H9 (cell line): Measurements from ENCODE around the gene MACIR. TPM values are rescaled to one million over a fixed set of nuclear protein-coding genes. Genes with fewer than 3 reads are reported as not detected.

Experiments
- DNase-seq: peaks from one replicate; pipeline ENCODE4 v3.0.0-alpha.2; 2017
- H2AFZ ChIP-seq: one replicate; pipeline ENCODE4 v1.6.1; 2013; ENCODE audit warnings: mild to moderate bottlenecking, low read length, control low read depth, moderate library complexity
- H2AK5ac ChIP-seq: 2 replicates; pipeline ENCODE4 v1.6.1; 2013; ENCODE audit warnings: low read length, control low read depth, mixed read lengths; ENCODE audit not compliant: insufficient read length
- H2BK120ac ChIP-seq: one replicate; pipeline ENCODE4 v1.6.1; 2013; ENCODE audit warnings: low read depth, mild to moderate bottlenecking, low read length, control low read depth, inconsistent platforms; ENCODE audit not compliant: poor library complexity, severe bottlenecking
- H2BK12ac ChIP-seq: 2 replicates; pipeline ENCODE4 v1.6.1; 2013; ENCODE audit warnings: low read length, control low read depth, mixed read lengths, low read depth; ENCODE audit not compliant: insufficient read length
- H2BK15ac ChIP-seq: 2 replicates; pipeline ENCODE4 v1.6.1; 2013; ENCODE audit warnings: low read depth, low read length, control low read depth
- H2BK20ac ChIP-seq: one replicate; pipeline ENCODE4 v1.6.1; 2013; ENCODE audit warnings: low read depth, mild to moderate bottlenecking, low read length, control low read depth, inconsistent platforms; ENCODE audit not compliant: poor library complexity, severe bottlenecking
- H2BK5ac ChIP-seq: 2 replicates; pipeline ENCODE4 v1.6.1; 2013; ENCODE audit warnings: low read length, control low read depth, mixed read lengths; ENCODE audit not compliant: insufficient read length
- H3K14ac ChIP-seq: 2 replicates; pipeline ENCODE4 v1.6.1; 2013; ENCODE audit warnings: low read length, control low read depth; ENCODE audit not compliant: insufficient read depth
- H3K18ac ChIP-seq: 2 replicates; pipeline ENCODE4 v1.6.1; 2013; ENCODE audit warnings: low read depth, mild to moderate bottlenecking, mixed read lengths, low read length, control low read depth; ENCODE audit not compliant: insufficient read length
- H3K23ac ChIP-seq: 2 replicates; pipeline ENCODE4 v1.6.1; 2013; ENCODE audit warnings: low read length, control low read depth, mixed read lengths, low read depth; ENCODE audit not compliant: insufficient read length
- H3K23me2 ChIP-seq: 2 replicates; pipeline ENCODE4 v1.6.1; 2013; ENCODE audit warnings: low read depth, mild to moderate bottlenecking, mixed read lengths, low read length, control low read depth; ENCODE audit not compliant: insufficient read length, poor library complexity, severe bottlenecking
- H3K27ac ChIP-seq: 2 replicates; pipeline ENCODE4 v1.5.1; 2013; ENCODE audit warnings: low read length, control low read depth, mixed read lengths, low read depth; ENCODE audit not compliant: insufficient read length
- H3K27me3 ChIP-seq: 2 replicates; pipeline ENCODE4 v1.6.1; 2013; ENCODE audit warnings: low read length, control low read depth, inconsistent platforms; ENCODE audit not compliant: insufficient read depth
- H3K4ac ChIP-seq: 2 replicates; pipeline ENCODE4 v1.6.1; 2013; ENCODE audit warnings: low read depth, mild to moderate bottlenecking, control low read depth, inconsistent platforms, low read length, moderate library complexity
- H3K4me1 ChIP-seq: 2 replicates; pipeline ENCODE4 v1.6.1; 2013; ENCODE audit warnings: low read length, control low read depth, inconsistent platforms; ENCODE audit not compliant: insufficient read depth
- H3K4me2 ChIP-seq: 2 replicates; pipeline ENCODE4 v1.6.1; 2013; ENCODE audit warnings: low read length, control low read depth, mixed read lengths; ENCODE audit not compliant: insufficient read length, insufficient read depth
- H3K56ac ChIP-seq: 2 replicates; pipeline ENCODE4 v1.6.1; 2013; ENCODE audit warnings: low read depth, mild to moderate bottlenecking, mixed read lengths, low read length, control low read depth; ENCODE audit not compliant: insufficient read length
- H3K79me1 ChIP-seq: 2 replicates; pipeline ENCODE4 v1.6.1; 2013; ENCODE audit warnings: low read depth, mild to moderate bottlenecking, moderate library complexity, low read length, control low read depth, inconsistent platforms; ENCODE audit not compliant: insufficient read depth, poor library complexity, severe bottlenecking
- H3K79me2 ChIP-seq: 2 replicates; pipeline ENCODE4 v1.6.1; 2013; ENCODE audit warnings: low read length, control low read depth, inconsistent platforms; ENCODE audit not compliant: insufficient read depth
- H3K9ac ChIP-seq: 2 replicates; pipeline ENCODE4 v1.6.1; 2013; ENCODE audit warnings: low read length, control low read depth, mixed read lengths; ENCODE audit not compliant: insufficient read length; ENCODE audit errors: extremely low read depth
- H3K9me3 ChIP-seq: one replicate; pipeline ENCODE4 v1.6.1; 2013; ENCODE audit warnings: low read depth, low read length, inconsistent platforms; ENCODE audit not compliant: control insufficient read depth
- H3T11ph ChIP-seq: one replicate; pipeline ENCODE4 v1.6.1; 2013; ENCODE audit warnings: mild to moderate bottlenecking, low read length, control low read depth, inconsistent platforms
- H4K20me1 ChIP-seq: one replicate; pipeline ENCODE4 v1.6.1; 2013; ENCODE audit not compliant: control insufficient read depth, insufficient read length, insufficient read depth
- H4K5ac ChIP-seq: 2 replicates; pipeline ENCODE4 v1.6.1; 2013; ENCODE audit warnings: low read depth, mild to moderate bottlenecking, mixed read lengths, low read length, control low read depth; ENCODE audit not compliant: insufficient read length
- H4K8ac ChIP-seq: replicated peaks from 2 replicates; pipeline ENCODE4 v1.6.1; 2013; ENCODE audit warnings: low read length, control low read depth, mixed read lengths, low read depth; ENCODE audit not compliant: insufficient read length
- H4K91ac ChIP-seq: 2 replicates; pipeline ENCODE4 v1.6.1; 2013; ENCODE audit warnings: low read depth, mild to moderate bottlenecking, moderate library complexity, mixed read lengths, low read length, control low read depth; ENCODE audit not compliant: insufficient read length
- H3K27ac Mint-ChIP-seq, 3 experiments: 2 replicates in 2 of 3; 3 replicates in 1 of 3; pipeline ENCODE4 v1.8.0; 2020 to 2021; ENCODE audit warnings: mixed read lengths in 3 of 3, mild to moderate bottlenecking in 1 of 3, moderate library complexity in 1 of 3
- H3K27me3 Mint-ChIP-seq: 2 replicates; pipeline ENCODE4 v1.8.0; 2021; ENCODE audit warnings: low read depth, mild to moderate bottlenecking, moderate library complexity, mixed read lengths
- H3K36me3 Mint-ChIP-seq, 3 experiments: 2 replicates in 2 of 3; 3 replicates in 1 of 3; pipeline ENCODE4 v1.8.0; 2020 to 2021; ENCODE audit warnings: low read depth in 3 of 3, mixed read lengths in 3 of 3; ENCODE audit not compliant: insufficient read depth in 1 of 3
- H3K4me1 Mint-ChIP-seq, 2 experiments: 2 replicates each; pipeline ENCODE4 v1.8.0; 2020; ENCODE audit warnings: mixed read lengths in 2 of 2
- H3K4me3 Mint-ChIP-seq, 2 experiments: 2 replicates in 1 of 2; 3 replicates in 1 of 2; pipeline ENCODE4 v1.8.0; 2020 to 2021; ENCODE audit warnings: mild to moderate bottlenecking in 2 of 2, mixed read lengths in 2 of 2, moderate library complexity in 1 of 2
- H3K9me3 Mint-ChIP-seq, 2 experiments: 2 replicates in 1 of 2; 3 replicates in 1 of 2; pipeline ENCODE4 v1.8.0; 2020; ENCODE audit warnings: mild to moderate bottlenecking in 2 of 2, mixed read lengths in 2 of 2, moderate library complexity in 1 of 2
- CTCF ChIP-seq: fragments of 200-600 bp; sonication (generic); conservative IDR thresholded peaks from 3 replicates; pipeline ENCODE4 v1.8.0; 2021; ENCODE audit warnings: antibody characterized with exemption, mild to moderate bottlenecking
- WGBS: extraction: QIAGEN DNeasy Blood & Tissue Kit; methylation state at CpG from one replicate; pipeline ENCODE4 v1.1.7; 2013; ENCODE audit warnings: missing lambda C conversion rate, low lambda C conversion rate, mixed read lengths; ENCODE audit not compliant: insufficient read length; ENCODE audit errors: extremely low coverage; 5-methylcytosine and 5-hydroxymethylcytosine counted together
- total RNA-seq: library from RNA; stranded (reverse); gene quantifications from 2 replicates; pipeline ENCODE4 v1.2.1, GENCODE V29; 2021

MACIR gene
- total RNA-seq, 1 experiment from 2014 or later: 11.7 TPM

- H4K20me1 ChIP-seq: no peaks in the 10 kb centered on the region
- Mint-ChIP-seq H3K36me3 (no peaks in the 10 kb centered on the region), H3K27ac (peak overlapping the region in 1 of 3 experiments; percentile 78; a peak in 3 of 7 replicates), H3K27me3 (no peaks in the 10 kb centered on the region), H3K4me1 (peaks cover 11% of the 10 kb centered on the region in 2 experiments), H3K9me3 (no peaks in the 10 kb centered on the region), H3K4me3 (no peak overlapping the region)
- H3K27me3 ChIP-seq: no peaks in the 10 kb centered on the region
- no peak overlapping the region for H3K18ac ChIP-seq
- no peak overlapping the region for H2BK5ac ChIP-seq
- no peaks in the 10 kb centered on the region for H3K79me1 ChIP-seq
- H2AK5ac ChIP-seq: no peak overlapping the region
- H2AFZ ChIP-seq: no peak overlapping the region
- H3K79me2 ChIP-seq: no peaks in the 10 kb centered on the region
- H3K9me3 ChIP-seq: no peaks in the 10 kb centered on the region
- H2BK20ac ChIP-seq: no peak overlapping the region
- no peak overlapping the region for H4K8ac ChIP-seq
- H2BK120ac ChIP-seq: no peak overlapping the region
- H3K9ac ChIP-seq: no peak overlapping the region
- no peak overlapping the region for H3K23ac ChIP-seq
- no peak for DNase-seq
- no peak overlapping the region for H4K91ac ChIP-seq
- WGBS: no CpG with 5 or more reads among the region's 3 CpGs
- H2BK15ac ChIP-seq: no peak overlapping the region
- H3T11ph ChIP-seq: no peak overlapping the region
- H4K5ac ChIP-seq: no peak overlapping the region
- H3K27ac ChIP-seq: no peak overlapping the region
- no peaks in the 10 kb centered on the region; the same call in 1 of the 2 replicates for H3K4me1 ChIP-seq
- no peaks in the 10 kb centered on the region for H3K23me2 ChIP-seq
- no peak for TF ChIP-seq CTCF
- H3K4me2 ChIP-seq: no peak overlapping the region
- no peak overlapping the region for H3K4ac ChIP-seq
- no peak overlapping the region for H2BK12ac ChIP-seq
- H3K56ac ChIP-seq: no peak overlapping the region
- H3K14ac ChIP-seq: no peak overlapping the region
Measured at GRCh38 chr5:103286622-103287021, 28.1 kb downstream of the MACIR start.
